ENCODE data around the gene CLEC10A.

CLEC10A gene

GRCh38 chr17:7109461-7110322 is 29.6 kb upstream of the CLEC10A start:
- no peak for DNase-seq (ENCODE audit: extremely low read depth, insufficient read length)
- TF ChIP-seq, protein P1, sequence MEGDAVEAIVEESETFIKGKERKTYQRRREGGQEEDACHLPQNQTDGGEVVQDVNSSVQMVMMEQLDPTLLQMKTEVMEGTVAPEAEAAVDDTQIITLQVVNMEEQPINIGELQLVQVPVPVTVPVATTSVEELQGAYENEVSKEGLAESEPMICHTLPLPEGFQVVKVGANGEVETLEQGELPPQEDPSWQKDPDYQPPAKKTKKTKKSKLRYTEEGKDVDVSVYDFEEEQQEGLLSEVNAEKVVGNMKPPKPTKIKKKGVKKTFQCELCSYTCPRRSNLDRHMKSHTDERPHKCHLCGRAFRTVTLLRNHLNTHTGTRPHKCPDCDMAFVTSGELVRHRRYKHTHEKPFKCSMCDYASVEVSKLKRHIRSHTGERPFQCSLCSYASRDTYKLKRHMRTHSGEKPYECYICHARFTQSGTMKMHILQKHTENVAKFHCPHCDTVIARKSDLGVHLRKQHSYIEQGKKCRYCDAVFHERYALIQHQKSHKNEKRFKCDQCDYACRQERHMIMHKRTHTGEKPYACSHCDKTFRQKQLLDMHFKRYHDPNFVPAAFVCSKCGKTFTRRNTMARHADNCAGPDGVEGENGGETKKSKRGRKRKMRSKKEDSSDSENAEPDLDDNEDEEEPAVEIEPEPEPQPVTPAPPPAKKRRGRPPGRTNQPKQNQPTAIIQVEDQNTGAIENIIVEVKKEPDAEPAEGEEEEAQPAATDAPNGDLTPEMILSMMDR (IDR thresholded peaks at IDR 0.05; ENCODE audit: insufficient read depth, low read length, poor library complexity, severe bottlenecking), result no peak
- Histone ChIP-seq H3K36me3 (ENCODE audit: control insufficient read depth, insufficient read depth, low read length) (no peaks in the 10 kb centered on the region), H3K4me3 (replicated peaks; ENCODE audit: low read depth, low read length) (no peak overlapping the region), H3K27me3 (replicated peaks; ENCODE audit: control insufficient read depth, insufficient read depth, low read length) (no peaks in the 10 kb centered on the region)

DNA sequence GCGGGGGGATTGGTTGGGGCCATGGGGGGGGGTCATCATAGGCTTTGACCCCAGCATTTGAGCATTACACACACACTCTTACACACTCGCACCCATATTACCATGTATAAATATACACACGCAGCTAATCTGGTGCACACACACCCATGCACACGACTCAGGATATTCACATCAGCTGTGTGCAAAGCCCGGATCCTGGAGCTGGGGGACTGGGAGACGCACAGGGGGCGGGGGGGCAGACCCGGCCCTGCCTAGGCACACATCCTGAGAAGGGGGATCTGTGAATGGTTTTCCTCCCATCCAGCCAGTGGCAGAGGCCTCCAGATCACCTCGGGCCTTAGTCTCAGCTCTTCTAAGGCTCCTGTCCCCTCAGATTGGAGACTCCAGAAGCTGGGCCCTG is 28.9 kb upstream of the CLEC10A start:
- Histone ChIP-seq H3K4me3 (replicated peaks; ENCODE audit: low read depth, low read length) (no peak overlapping the region), H3K27me3 (replicated peaks; ENCODE audit: control insufficient read depth, insufficient read depth, low read length) (no peaks in the 10 kb centered on the region), H3K36me3 (ENCODE audit: control insufficient read depth, insufficient read depth, low read length) (no peaks in the 10 kb centered on the region)
- DNase-seq (ENCODE audit: extremely low read depth, insufficient read length), result no peak
- TF ChIP-seq, protein P1 (IDR thresholded peaks at IDR 0.05; ENCODE audit: insufficient read depth, low read length, poor library complexity, severe bottlenecking), result no peak

DNA sequence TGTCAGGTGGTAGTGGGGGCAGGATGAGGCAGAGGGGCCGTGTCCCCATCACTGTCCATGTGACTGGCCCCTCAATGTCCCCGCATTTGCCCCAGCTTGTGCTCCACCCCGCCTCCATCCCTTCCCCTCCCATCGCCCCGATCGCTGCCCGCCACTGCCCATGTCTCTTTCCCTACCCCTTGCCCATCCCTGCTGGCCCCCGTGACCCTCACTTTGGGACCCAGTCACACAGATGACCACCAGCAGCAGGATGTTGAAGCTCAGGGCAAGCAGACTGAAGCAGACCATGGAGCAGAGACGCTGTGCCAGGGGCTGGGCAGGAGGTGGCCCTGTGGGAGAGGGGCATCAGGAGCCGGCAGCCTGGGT is 28.5 kb upstream of the CLEC10A start:
- H3K27me3 ChIP-seq (replicated peaks; ENCODE audit: control insufficient read depth, insufficient read depth, low read length), result no peaks in the 10 kb centered on the region
- TF ChIP-seq, protein P1 (IDR thresholded peaks at IDR 0.05; ENCODE audit: insufficient read depth, low read length, poor library complexity, severe bottlenecking), result no peak
- DNase-seq (ENCODE audit: extremely low read depth, insufficient read length), result no peak
- no peak overlapping the region for H3K4me3 ChIP-seq (replicated peaks; ENCODE audit: low read depth, low read length)
- no peaks in the 10 kb centered on the region for H3K36me3 ChIP-seq (ENCODE audit: control insufficient read depth, insufficient read depth, low read length)

GRCh38 chr17:7107795-7108559 is 27.9 kb upstream of the CLEC10A start:
- Histone ChIP-seq H3K36me3 (ENCODE audit: control insufficient read depth, insufficient read depth, low read length) (no peaks in the 10 kb centered on the region), H3K27me3 (replicated peaks; ENCODE audit: control insufficient read depth, insufficient read depth, low read length) (no peaks in the 10 kb centered on the region), H3K4me3 (replicated peaks; ENCODE audit: low read depth, low read length) (no peak overlapping the region)
- DNase-seq (ENCODE audit: extremely low read depth, insufficient read length), result no peak
- TF ChIP-seq, protein P1 (IDR thresholded peaks at IDR 0.05; ENCODE audit: insufficient read depth, low read length, poor library complexity, severe bottlenecking), result no peak

- DNase-seq (ENCODE audit: extremely low read depth, insufficient read length), result no peak
- Histone ChIP-seq H3K27me3 (replicated peaks; ENCODE audit: control insufficient read depth, insufficient read depth, low read length) (no peaks in the 10 kb centered on the region; the same call in 1 of the 2 replicates), H3K4me3 (replicated peaks; ENCODE audit: low read depth, low read length) (no peak overlapping the region), H3K36me3 (ENCODE audit: control insufficient read depth, insufficient read depth, low read length) (no peaks in the 10 kb centered on the region)
- TF ChIP-seq, protein P1 (IDR thresholded peaks at IDR 0.05; ENCODE audit: insufficient read depth, low read length, poor library complexity, severe bottlenecking), result no peak
Measured at GRCh38 chr17:7107012-7107754, 27.1 kb upstream of the CLEC10A start.
